Breast epithelium (tissue), 3 donors: Measurements from ENCODE around the gene LENG1.

ENCODE experiments used
- CTCF ChIP-seq, 3 donors: fragments of 450-650 bp; IDR thresholded peaks; one replicate each; pipeline ENCODE4 v1.5.1; 2016 to 2017; ENCODE audit warnings: antibody characterized with exemption in 3 of 3, mild to moderate bottlenecking in 3 of 3, moderate library complexity in 3 of 3
- POLR2A ChIP-seq: fragments of 450-650 bp; IDR thresholded peaks from one replicate; pipeline ENCODE4 v1.6.1; 2016; ENCODE audit warnings: antibody characterized with exemption, mild to moderate bottlenecking, moderate library complexity
- POLR2AphosphoS5 ChIP-seq, 3 donors: sonication (generic); formaldehyde crosslinking; IDR thresholded peaks; one replicate each; pipeline ENCODE4 v1.6.1; 2017; ENCODE audit warnings: antibody characterized with exemption in 3 of 3

DNA sequence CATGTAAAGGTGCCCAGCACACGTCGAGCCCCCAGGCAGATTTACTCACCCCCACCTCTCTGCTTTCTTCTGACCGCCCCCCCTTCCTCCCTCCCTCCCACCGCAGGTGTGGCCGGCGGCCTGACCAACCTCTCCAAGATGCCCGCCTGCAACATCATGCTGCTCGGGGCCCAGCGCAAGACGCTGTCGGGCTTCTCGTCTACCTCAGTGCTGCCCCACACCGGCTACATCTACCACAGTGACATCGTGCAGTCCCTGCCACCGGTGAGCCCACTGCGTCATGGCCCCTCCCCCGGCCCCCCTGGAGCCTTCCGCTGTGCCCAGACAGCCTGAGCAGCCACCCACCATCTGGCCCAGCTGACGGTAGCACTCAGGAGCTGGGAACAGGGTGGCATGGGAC lies 35.1 kb downstream of the LENG1 start:
- TF ChIP-seq CTCF (IDR thresholded peaks at IDR 0.05) (no peak), POLR2A (no peak), POLR2AphosphoS5 (IDR thresholded peaks at IDR 0.05) (no peak)
